A673 (cell line): Measurements from ENCODE around the gene LMF1. TPM values are rescaled to one million over a fixed set of nuclear protein-coding genes. Genes with fewer than 3 reads are reported as not detected.

Experiments
- BruUV-seq: library from RNA; stranded (reverse); fragments of 400-500 nt; replicated peaks from 2 replicates; lab custom pipeline; 2021; lab: Mats Ljungman, UMichigan
- CTCF ChIA-PET: fragments of 300-600 bp; sonication (Branson Sonifier 250); formaldehyde crosslinking; loops from one replicate; lab custom pipeline; 2022; ENCODE audit warnings: antibody characterized with exemption; lab: Charles Lee
- POLR2A ChIA-PET: fragments of 300-600 bp; sonication (Branson Sonifier 250); formaldehyde crosslinking; loops from one replicate; lab custom pipeline; 2022; ENCODE audit warnings: antibody characterized with exemption; ENCODE audit not compliant: low non-redundant PET; lab: Charles Lee
- DNase-seq: peaks from one replicate; pipeline ENCODE4 v3.0.0-alpha.2; 2015; ENCODE audit warnings: low spot score
- H3K27ac ChIP-seq: fragments of 200-600 bp; sonication (generic); 2 replicates; pipeline ENCODE4 v1.5.1; 2016; ENCODE audit warnings: mixed run types, low read depth, mild to moderate bottlenecking, mixed read lengths, antibody characterized with exemption, low read length; ENCODE audit not compliant: poor library complexity, severe bottlenecking
- H3K27me3 ChIP-seq: fragments of 200-600 bp; sonication (generic); replicated peaks from 2 replicates; pipeline ENCODE4 v1.6.1; 2017; ENCODE audit warnings: mixed run types, low read depth, mild to moderate bottlenecking, mixed read lengths, antibody characterized with exemption, low read length; ENCODE audit not compliant: insufficient read depth, poor library complexity
- H3K36me3 ChIP-seq: fragments of 200-600 bp; sonication (generic); 2 replicates; pipeline ENCODE4 v1.6.1; 2016; ENCODE audit warnings: mixed run types, mild to moderate bottlenecking, mixed read lengths, antibody characterized with exemption, low read length; ENCODE audit not compliant: insufficient read depth, poor library complexity, severe bottlenecking
- H3K4me1 ChIP-seq: fragments of 200-600 bp; sonication (generic); 2 replicates; pipeline ENCODE4 v1.6.1; 2017; ENCODE audit warnings: mixed run types, mild to moderate bottlenecking, mixed read lengths, antibody characterized with exemption, low read length; ENCODE audit not compliant: insufficient read depth, poor library complexity, severe bottlenecking
- H3K4me3 ChIP-seq: fragments of 200-600 bp; sonication (generic); 2 replicates; pipeline ENCODE4 v1.5.1; 2016; ENCODE audit warnings: low read depth, mixed run types, mild to moderate bottlenecking, mixed read lengths, low read length; ENCODE audit not compliant: poor library complexity, severe bottlenecking
- H3K9me3 ChIP-seq: fragments of 200-600 bp; sonication (generic); 2 replicates; pipeline ENCODE4 v1.6.1; 2016; ENCODE audit warnings: mixed run types, low read depth, mild to moderate bottlenecking, mixed read lengths, antibody characterized with exemption, low read length; ENCODE audit not compliant: poor library complexity, severe bottlenecking
- EZH2 ChIP-seq: fragments of 200-600 bp; sonication (generic); IDR thresholded peaks from 2 replicates; pipeline ENCODE4 v1.6.1; 2017; ENCODE audit warnings: borderline replicate concordance, low read depth, mild to moderate bottlenecking, mixed read lengths, antibody characterized with exemption, low read length; ENCODE audit not compliant: poor library complexity, severe bottlenecking
- intact Hi-C: fragments of 100-400 bp; cut with micrococcal nuclease; formaldehyde crosslinking; loops from one replicate; pipeline ENCODE4 v1.10.0; 2022; ENCODE audit not compliant: unreplicated experiment
- total RNA-seq: library from RNA; stranded (reverse); gene quantifications from 2 replicates; pipeline ENCODE4 v1.2.3, GENCODE V29; 2021
- TF ChIP-seq, protein P1 (sequence below): fragments of 300-800, 200-600 bp; sonication (generic); conservative IDR thresholded peaks from 2 replicates; pipeline ENCODE4 v1.5.1; 2017; ENCODE audit warnings: low read depth, mild to moderate bottlenecking, antibody characterized with exemption, low read length, moderate library complexity, mixed read lengths

LMF1 gene
- total RNA-seq, 1 experiment from 2014 or later = 21.0 TPM

DNA sequence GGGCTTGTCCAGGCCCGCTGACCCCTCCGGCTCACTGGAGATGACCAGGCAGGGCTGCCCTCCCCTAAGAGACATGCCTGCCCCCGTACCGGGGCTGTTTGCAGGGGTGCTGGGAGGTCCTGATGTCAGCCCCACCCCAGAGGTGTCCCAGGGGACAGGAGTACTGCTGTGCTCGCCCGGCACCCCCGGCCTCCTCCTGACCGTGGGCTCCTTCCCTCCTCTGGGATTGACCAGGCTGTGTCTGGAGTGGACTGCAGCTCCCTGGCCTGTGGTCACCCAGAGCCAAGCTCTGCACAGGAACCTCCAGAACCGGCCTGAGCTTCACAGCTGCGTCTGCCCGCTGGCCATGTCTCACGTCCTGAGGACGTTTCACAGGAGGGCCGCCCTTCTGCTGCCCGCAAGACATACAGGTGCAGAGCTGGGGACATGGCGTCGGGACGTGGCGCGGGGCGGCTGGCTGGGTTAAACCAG, 53.2 kb downstream of the LMF1 start:
- Histone ChIP-seq H3K27ac (no peak overlapping the region), H3K4me1 (no peaks in the 10 kb centered on the region), H3K9me3 (no peaks in the 10 kb centered on the region), H3K36me3 (no peaks in the 10 kb centered on the region), H3K27me3 (no peaks in the 10 kb centered on the region), H3K4me3 (no peak overlapping the region)
- no peak for TF ChIP-seq EZH2
- TF ChIP-seq, protein P1, sequence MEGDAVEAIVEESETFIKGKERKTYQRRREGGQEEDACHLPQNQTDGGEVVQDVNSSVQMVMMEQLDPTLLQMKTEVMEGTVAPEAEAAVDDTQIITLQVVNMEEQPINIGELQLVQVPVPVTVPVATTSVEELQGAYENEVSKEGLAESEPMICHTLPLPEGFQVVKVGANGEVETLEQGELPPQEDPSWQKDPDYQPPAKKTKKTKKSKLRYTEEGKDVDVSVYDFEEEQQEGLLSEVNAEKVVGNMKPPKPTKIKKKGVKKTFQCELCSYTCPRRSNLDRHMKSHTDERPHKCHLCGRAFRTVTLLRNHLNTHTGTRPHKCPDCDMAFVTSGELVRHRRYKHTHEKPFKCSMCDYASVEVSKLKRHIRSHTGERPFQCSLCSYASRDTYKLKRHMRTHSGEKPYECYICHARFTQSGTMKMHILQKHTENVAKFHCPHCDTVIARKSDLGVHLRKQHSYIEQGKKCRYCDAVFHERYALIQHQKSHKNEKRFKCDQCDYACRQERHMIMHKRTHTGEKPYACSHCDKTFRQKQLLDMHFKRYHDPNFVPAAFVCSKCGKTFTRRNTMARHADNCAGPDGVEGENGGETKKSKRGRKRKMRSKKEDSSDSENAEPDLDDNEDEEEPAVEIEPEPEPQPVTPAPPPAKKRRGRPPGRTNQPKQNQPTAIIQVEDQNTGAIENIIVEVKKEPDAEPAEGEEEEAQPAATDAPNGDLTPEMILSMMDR = no peak
- no peak for DNase-seq
- no TSS peak for BruUV-seq
- ChIA-PET POLR2A (no interaction called here), CTCF (no interaction called here)
- intact Hi-C loops = no loop called here

DNA sequence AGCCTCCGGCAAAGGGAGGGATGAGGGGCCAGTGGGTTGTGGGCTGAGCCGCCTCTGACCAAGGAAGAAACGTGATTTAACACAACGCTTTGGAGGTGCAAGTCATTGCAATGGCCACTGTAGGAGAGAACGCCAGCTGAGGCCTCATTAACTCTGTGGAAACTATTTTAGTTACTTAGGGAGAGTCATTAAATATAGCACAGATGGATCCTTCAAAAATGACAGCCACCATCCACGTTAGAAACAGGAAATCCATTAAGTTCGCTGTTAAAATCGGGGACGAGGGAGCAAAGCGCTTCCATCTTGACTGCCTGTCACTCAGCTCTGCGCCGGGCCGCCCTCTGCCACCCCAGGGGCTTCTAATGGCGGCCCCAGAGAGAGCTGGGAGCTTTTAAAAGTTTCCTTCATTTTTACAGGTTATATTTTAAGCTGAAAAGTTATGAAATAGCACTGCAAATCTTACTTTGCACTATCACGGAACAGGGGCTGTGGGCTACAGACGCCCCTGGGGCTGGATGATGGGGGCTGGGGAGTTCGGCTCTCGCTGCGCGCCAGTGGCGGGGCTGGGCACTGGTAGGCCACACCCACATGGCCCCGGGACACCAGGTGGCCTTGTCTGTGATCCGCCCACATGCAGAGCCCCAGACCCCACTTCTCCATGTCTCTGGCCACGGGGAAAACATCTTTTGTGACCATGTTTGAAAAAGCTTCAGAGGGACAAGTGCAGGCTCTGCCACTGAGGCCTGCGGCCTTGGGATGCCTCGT, 54.6 kb downstream of the LMF1 start:
- H3K36me3 ChIP-seq = no peaks in the 10 kb centered on the region
- no peaks in the 10 kb centered on the region for H3K4me1 ChIP-seq
- H3K9me3 ChIP-seq = no peaks in the 10 kb centered on the region
- CTCF ChIA-PET = no interaction called here
- no peak overlapping the region for H3K27ac ChIP-seq
- intact Hi-C loops = no loop called here
- no TSS peak for BruUV-seq
- no peak for TF ChIP-seq EZH2
- TF ChIP-seq, protein P1 = no peak
- H3K4me3 ChIP-seq = no peak overlapping the region
- no peaks in the 10 kb centered on the region for H3K27me3 ChIP-seq
- DNase-seq = no peak
- POLR2A ChIA-PET = no interaction called here

- H3K27me3 ChIP-seq = no peaks in the 10 kb centered on the region
- no peak for DNase-seq
- ChIA-PET POLR2A (no interaction called here), CTCF (no interaction called here)
- H3K4me1 ChIP-seq = no peaks in the 10 kb centered on the region
- H3K9me3 ChIP-seq = no peaks in the 10 kb centered on the region
- H3K4me3 ChIP-seq = no peak overlapping the region
- intact Hi-C loops = no loop called here
- no TSS peak for BruUV-seq
- TF ChIP-seq, protein P1 = no peak
- no peak for TF ChIP-seq EZH2
- no peaks in the 10 kb centered on the region for H3K36me3 ChIP-seq
- no peak overlapping the region for H3K27ac ChIP-seq
Observed at GRCh38 chr16:915546-915945, 55.2 kb downstream of the LMF1 start.
